Prostate gland (tissue), 2 donors: Measurements from ENCODE around the gene FCAR.
"Not testable (repeated sequence)": the region's sequence is repeated elsewhere in the genome, so short reads cannot be mapped to it uniquely, and the experiment has no call there.

Experiments used
- CTCF ChIP-seq, 4 experiments: fragments of 200-600 bp in 2 of 4; fragments of 450-650 bp in 2 of 4; sonication (generic) in 2 of 4; IDR thresholded peaks; 1 replicate in 3 of 4; 2 replicates in 1 of 4; pipeline ENCODE4 v1.5.1; 2016 to 2019; ENCODE audit warnings: antibody characterized with exemption in 4 of 4, mild to moderate bottlenecking in 2 of 4, moderate library complexity in 2 of 4
- POLR2A ChIP-seq: fragments of 450-650 bp; IDR thresholded peaks from one replicate; pipeline ENCODE4 v1.6.1; 2016; ENCODE audit warnings: antibody characterized with exemption, mild to moderate bottlenecking
- POLR2AphosphoS5 ChIP-seq: sonication (generic); formaldehyde crosslinking; IDR thresholded peaks from one replicate; pipeline ENCODE4 v1.6.1; 2017; ENCODE audit warnings: antibody characterized with exemption

GRCh38 chr19:54904261-54904660 lies 30.2 kb downstream of the FCAR start:
- not testable (repeated sequence) for TF ChIP-seq POLR2AphosphoS5; CTCF (IDR thresholded peaks at IDR 0.05); POLR2A
